ENCODE data around the gene PIEZO2.
"Not testable (repeated sequence)": the region's sequence is repeated elsewhere in the genome, so short reads cannot be mapped to it uniquely, and the experiment has no call there.

PIEZO2 gene

GRCh38 chr18:10890022-10890421, 259.3 kb downstream of the PIEZO2 start:
- ATAC-seq (no peak), DNase-seq (no peak)

DNA sequence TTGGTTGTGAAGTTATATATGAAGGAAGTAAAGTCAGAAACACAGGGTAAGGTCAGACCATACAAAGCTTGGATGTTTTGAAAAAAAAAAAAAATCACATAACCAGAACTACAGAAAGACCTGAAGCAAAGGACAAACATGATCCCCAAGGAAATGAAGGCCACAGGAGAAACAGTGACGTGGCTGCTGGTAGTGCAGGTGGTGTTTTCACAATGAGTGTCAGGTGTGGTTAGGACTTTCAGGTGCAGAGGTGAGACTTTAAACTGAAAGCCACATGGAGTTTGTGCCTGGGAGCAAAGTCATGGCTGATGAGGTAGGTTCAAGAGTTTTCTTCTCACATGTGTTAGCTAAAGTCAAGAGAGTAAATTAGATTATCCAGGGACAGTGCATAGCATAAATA, 270.7 kb downstream of the PIEZO2 start:
- ATAC-seq (no peak), DNase-seq (no peak)

DNA sequence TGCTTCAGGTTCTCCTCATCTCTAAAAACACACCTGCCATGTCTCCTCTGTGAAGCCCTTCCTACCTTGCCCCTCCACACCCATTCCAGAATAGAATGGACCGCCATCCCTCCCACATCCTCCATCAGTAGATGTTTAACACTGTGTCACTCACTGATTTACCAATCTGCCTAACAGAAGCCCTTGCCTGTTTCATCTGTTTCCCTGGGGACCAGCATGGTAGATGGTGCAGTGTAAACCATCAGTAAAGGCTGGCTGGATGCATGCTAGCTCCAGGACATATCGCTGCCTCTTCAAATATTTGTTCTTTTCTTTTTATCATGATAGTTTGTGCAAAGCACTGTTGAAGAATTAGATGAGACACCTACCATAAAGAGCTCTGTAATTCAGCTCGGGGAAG, 271.4 kb downstream of the PIEZO2 start:
- DNase-seq (no peak), ATAC-seq (no peak)

GRCh38 chr18:10875811-10876210, 273.6 kb downstream of the PIEZO2 start:
- no peak for ATAC-seq
- no peak for DNase-seq

GRCh38 chr18:10872304-10872703, 277.1 kb downstream of the PIEZO2 start:
- DNase-seq (no peak), ATAC-seq (no peak)

- DNase-seq (no peak), ATAC-seq (no peak)
Measured at GRCh38 chr18:10864722-10865121, 284.6 kb downstream of the PIEZO2 start.

- ATAC-seq (no peak), DNase-seq (no peak)
Measured at GRCh38 chr18:10863026-10863425, 286.3 kb downstream of the PIEZO2 start.

GRCh38 chr18:10860928-10861327, 288.4 kb downstream of the PIEZO2 start:
- ATAC-seq (no peak), DNase-seq (no peak)

- no peak for ATAC-seq
- DNase-seq = no peak
Measured at GRCh38 chr18:10860382-10860781, 289.0 kb downstream of the PIEZO2 start.

GRCh38 chr18:10858477-10858876, 290.9 kb downstream of the PIEZO2 start:
- ATAC-seq (no peak), DNase-seq (no peak)

GRCh38 chr18:10856132-10856531, 293.2 kb downstream of the PIEZO2 start:
- ATAC-seq (no peak), DNase-seq (no peak)

DNA sequence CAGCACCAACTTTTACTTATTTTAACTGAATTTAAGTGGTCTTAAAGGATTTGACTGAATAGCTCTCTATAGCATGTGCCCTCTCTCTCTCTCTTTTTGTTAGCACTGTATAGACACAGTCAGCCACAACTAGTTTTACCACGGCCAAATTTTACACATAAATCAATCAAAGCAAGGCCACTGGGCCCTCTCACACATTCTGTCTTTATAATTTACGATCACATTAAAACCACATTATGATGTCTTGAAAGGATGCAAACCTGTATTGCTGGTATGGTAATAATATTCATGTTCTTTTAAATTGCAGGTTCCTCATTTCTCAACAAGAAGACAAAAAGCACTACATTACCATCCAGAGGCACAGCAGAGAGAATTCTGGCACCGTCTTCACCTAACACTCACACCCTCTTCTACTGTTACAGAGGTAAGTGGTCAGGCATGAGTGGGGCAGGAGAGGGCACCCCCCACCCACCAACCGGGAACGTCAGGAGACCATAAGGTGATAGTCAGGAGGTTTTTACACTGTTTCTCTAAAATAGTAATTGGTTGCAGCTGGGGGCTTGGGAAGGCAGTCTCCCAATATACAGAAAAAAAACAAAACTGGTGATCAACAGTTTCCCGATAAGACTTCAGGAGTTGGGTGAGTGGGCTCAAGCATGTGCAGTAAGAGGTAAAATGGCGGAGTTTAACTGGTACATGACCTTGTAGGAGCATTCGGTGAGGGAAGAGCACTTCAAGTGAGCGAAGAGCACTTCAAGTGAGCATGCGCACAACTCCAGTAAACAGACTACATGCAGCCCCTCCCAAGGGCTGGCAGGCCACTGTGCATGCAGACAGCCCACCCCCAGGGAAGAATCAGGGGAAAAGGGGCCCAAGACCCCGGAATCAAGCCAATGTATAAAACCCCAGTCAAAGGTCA, 296.7 kb downstream of the PIEZO2 start:
- no peak for DNase-seq
- no peak for ATAC-seq

- DNase-seq (no peak), ATAC-seq (no peak)
Measured at GRCh38 chr18:10851824-10852319, 297.5 kb downstream of the PIEZO2 start.

DNA sequence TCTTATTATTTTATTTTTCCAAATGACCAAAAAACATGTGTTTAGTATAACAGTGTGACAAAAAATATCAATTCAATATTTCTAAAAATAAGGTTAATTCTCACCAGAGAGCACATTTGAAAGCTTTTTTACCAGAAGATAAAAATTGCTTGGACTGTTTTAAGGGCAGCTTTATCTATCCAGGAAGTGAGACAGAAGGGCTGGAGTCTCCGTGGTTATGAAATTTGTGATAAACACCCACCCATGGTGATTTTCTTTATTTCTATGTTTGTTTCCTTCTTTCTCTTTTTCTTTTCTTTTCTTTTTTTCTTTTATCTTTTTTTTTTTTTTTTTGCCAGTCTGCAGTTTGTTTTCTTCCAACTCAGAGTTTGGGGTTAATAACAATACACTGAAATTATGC, 298.5 kb downstream of the PIEZO2 start:
- ATAC-seq (no peak), DNase-seq (no peak)

DNA sequence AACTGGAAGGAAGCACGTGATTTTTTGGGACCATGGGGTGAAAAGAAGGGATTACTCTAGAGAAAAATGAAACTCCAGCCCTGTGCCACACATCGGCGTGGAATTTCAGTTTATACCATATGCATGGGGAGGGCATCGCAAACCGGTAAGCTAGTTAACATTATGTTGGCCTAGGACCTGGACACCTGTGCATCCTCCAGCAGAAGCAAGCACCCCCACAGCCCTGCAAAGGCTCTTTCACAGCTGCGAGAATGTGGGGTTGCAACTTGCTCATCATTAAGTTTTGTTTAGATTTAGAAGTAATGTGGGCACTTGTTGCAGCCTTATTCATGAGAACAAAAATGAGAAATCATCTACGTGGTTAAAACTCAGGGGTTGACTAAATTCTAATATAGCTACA, 299.2 kb downstream of the PIEZO2 start:
- ATAC-seq (no peak), DNase-seq (no peak)

GRCh38 chr18:10847907-10848306, 301.5 kb downstream of the PIEZO2 start:
- no peak for DNase-seq
- ATAC-seq = no peak

DNA sequence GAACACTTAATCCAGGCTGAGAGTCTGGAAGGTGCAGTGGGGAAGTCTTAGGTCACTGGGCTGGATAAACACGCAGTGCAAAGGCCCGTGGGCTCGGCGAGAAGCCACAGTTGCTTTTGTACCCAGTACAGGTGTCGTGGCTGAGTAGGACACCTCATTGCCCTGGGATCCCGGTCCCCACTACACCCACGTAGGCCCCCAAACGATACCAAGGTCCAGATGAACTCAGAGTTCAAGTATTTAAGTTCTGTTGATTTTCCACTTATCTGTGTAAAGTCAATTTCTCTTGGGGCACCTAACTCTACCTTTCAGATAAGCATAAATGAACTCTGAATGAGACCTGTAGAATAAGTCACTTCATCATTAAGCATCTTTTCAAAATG, 302.0 kb downstream of the PIEZO2 start:
- no peak for ATAC-seq
- DNase-seq = no peak

DNA sequence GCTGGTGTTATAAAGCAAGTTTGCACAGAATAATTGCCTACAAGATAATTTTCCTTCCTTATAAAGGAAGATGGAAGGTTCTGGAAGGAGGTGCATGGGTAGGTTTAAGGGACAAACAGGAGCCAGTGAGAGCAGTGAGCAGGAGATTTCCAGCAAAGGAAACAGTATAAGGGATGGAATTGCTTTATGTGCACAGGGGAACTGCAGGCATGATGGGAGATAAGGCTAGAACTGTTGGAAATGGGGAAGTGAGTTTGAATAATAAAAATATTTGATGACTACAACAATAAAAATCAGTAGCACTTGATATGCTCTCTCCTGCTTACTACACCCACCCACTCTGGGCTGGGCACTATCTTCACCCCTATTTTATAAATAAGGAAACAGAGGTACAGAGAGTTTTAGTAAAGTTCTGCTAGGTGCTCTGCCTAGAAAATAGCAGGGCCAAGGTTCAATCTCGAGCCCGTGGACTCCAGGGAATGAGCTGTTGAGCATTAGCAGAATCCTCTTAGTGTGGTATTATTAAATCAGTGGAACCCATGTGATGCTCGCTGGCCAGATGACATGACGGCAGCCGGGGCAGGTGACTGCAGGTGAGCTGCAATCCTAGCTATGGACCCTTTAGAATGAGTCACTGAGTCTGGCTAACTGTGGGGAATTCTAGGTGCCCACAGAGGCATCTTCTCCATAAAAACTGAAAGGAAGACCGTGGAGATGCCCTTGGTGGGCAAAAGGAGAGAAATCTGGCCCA, 302.5 kb downstream of the PIEZO2 start:
- ATAC-seq (no peak), DNase-seq (no peak)

- DNase-seq, ATAC-seq: not testable (repeated sequence)
Measured at GRCh38 chr18:10846035-10846434, 303.3 kb downstream of the PIEZO2 start.

DNA sequence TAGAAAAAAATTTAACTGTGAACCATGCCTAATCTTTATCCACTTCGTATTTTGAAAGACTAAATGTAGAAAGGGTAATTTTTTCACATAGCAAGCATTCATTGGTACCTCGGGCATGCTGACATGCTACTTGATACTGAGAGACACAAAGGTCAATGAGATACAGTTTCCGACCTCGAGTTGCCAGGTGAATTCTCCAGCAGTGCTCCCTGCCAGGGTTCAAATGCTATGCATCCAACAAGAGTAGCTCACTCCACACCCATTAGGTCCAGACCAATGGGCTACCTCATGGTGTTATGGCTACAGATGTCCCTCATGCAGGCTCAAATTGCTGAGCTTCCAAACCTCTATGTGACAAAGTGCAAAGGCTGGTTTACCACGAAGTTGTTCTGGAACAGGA, 305.8 kb downstream of the PIEZO2 start:
- DNase-seq = no peak
- no peak for ATAC-seq

- DNase-seq (no peak), ATAC-seq (no peak)
Measured at GRCh38 chr18:10842861-10843260, 306.5 kb downstream of the PIEZO2 start.

DNA sequence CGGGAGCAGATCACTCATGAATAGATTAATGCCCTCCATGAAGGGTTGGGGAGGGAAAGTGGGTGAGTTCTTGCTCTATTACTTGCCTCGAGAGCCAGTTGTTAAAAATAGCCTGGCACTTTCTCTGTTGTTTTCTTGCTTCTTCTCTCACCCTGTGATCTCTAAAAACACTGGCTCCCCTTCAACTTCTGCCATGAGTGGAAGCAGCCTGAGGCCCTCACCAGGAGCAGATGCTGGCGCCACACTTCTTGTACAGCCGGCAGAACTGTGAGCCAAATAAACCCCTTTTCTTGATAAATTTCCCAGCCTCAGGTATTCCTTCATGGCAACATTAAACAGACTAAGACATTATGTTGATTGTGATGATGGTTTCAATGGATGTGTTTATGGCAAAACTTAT, 307.0 kb downstream of the PIEZO2 start:
- DNase-seq (no peak), ATAC-seq (no peak)

DNA sequence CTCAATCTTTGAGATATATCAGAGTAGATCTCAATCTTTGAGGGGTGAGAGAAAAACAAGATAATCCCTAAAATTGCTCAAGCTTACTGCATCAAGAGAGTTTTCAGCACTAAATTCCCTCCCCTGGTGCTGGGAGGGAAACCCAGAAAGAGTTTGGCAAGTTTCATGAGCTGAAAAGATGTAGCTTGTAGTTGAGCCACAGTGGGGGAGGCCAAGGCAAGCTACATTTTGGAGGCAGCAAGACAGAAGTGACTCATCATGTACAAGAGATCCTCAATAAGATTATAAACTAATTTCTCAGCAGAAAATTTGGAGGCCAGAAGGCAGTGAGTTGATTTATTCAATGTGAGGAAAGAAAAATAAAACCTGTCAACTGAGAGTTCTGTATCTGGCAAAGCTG, 308.2 kb downstream of the PIEZO2 start:
- no peak for DNase-seq
- no peak for ATAC-seq
